ENCODE measurements around the gene ZNF518B. TPM values are rescaled to one million over a fixed set of nuclear protein-coding genes. Genes with fewer than 3 reads are reported as not detected.

The ZNF518B gene
- total RNA-seq, 1 donor from 2014 or later: 107 TPM

Other genes starting within 250 kb of the ZNF518B start
- not detected for gene CLNK, start 227.3 kb upstream of the ZNF518B start, total RNA-seq